Measurements from ENCODE around the gene SGTA.

Gene SGTA

GRCh38 chr19:2809387-2810140 is 26.5 kb upstream of the SGTA start:
- DNase-seq (ENCODE audit: low read depth), result no peak

- DNase-seq (ENCODE audit: low read depth), result no peak
These were observed 25.3 kb upstream of the SGTA start for GRCh38 chr19:2808129-2808941.

DNA sequence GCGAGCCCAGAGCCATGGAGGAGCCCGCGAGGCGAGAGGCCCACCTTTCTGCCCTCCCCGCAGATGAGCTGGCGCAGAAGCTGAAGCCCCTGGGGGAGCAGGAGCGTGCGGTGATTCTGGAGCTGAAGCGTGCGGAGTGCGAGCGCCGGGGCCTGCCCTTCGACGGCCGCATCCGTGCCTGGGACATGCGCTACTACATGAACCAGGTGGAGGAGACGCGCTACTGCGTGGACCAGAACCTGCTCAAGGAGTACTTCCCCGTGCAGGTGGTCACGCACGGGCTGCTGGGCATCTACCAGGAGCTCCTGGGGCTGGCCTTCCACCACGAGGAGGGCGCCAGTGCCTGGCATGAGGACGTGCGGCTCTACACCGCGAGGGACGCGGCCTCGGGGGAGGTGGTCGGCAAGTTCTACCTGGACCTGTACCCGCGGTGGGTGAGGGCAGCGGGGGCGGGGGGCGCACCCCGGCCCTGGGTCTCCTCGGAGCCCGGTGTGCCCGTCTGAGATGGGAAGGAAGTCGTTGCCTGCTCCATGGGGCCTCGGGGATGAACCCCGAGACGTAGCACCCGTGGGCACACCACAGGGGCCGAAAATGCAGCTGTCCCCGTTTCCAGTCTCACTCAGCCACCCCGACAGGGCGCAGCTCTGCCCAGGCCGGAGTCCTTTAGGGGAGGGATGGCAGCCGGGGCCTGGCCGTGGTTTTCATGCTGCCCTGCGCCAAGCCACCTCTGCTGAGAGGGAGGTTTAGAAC is 24.5 kb upstream of the SGTA start:
- no peak for DNase-seq (ENCODE audit: low read depth)

DNA sequence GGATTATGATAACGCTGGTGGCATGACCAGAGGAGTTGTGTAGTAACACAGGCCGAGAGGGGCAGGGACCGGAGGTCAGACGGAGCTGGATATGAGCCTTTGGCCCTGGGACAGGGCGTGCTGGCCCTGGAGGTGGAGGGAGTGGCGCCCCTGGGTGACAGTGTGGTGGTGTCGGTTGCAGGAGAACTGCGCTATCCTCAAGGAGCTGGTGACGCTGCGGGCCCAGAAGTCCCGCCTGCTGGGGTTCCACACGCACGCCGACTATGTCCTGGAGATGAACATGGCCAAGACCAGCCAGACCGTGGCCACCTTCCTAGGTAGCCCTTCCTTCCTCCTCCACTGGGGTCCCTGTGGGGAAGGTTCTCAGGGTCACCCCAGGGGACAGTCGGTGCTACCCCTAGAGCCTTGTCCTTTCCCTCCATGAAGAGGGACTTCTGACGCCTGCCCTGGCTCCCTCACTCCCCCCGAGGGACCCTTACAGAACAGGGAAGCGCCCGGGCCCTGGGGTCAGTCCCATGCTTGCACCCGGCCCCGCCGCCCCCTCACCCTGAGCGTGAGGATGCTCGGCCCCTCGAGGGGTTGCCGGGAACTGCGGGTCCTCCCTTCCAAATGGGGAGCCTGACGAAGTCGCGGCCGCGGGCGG is 23.8 kb upstream of the SGTA start:
- no peak for DNase-seq (ENCODE audit: low read depth)

DNA sequence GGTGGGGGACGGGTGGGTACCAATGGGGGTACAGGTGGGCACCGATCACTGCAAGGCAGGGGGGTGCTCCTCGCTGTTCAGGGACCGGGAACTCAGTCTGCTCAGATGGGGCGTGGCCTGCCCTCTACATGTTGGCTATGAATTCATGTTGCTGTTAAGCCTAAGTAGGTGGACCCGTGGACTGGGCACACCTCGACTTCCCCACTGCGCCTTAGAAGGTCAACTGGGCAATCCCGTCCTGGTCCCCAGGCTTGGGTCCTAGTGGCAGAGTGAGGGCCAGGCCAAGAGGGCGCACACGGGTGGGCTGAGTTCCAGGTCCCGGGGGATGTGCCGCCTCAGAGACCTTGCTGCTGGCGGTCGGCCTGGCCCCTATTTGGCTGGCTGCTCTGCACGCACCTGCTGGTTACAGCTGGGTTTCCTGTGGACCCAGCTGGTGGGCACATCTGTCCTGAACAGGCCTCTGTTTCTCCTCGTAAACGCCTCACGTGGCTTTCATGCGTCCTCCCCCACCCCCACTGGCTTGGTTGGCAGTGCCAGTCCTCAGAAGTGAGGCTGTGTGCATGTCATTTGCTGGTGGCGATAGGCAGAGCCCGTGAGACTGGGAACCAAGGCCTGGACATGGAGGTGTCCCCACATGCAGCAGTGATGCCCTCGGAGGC is 23.0 kb upstream of the SGTA start:
- DNase-seq (ENCODE audit: low read depth), result no peak

DNA sequence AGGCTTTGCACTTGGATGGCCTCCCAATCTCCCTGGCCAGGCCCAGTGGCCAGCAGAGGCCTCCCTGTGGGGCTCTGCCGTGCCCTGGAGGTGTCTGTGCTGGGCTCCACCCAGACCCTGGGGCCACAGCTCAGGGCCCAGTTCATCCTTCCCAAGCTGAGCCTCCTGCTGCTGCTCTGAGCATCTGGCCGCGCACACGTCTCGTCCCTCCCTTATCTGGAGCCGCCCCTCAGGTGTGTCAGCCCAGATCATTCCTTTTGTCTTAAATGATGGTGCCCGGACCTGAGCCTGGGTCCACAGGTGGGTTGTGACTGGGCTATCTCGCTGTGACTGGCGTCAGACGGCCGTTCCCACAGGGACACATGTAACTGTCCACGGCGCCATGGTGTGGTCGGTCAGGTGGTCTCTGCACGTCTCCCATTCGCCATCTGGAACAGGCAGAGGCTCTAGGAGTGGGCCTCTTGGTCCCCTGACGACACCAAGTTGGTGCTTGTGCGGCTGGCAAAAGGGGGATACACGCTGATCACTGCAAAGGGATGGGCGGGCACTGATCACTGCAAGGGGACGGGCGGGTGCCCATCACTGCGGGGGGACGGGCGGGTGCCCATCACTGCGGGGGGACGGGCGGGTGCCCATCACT is 22.3 kb upstream of the SGTA start:
- no peak for DNase-seq (ENCODE audit: low read depth)

DNA sequence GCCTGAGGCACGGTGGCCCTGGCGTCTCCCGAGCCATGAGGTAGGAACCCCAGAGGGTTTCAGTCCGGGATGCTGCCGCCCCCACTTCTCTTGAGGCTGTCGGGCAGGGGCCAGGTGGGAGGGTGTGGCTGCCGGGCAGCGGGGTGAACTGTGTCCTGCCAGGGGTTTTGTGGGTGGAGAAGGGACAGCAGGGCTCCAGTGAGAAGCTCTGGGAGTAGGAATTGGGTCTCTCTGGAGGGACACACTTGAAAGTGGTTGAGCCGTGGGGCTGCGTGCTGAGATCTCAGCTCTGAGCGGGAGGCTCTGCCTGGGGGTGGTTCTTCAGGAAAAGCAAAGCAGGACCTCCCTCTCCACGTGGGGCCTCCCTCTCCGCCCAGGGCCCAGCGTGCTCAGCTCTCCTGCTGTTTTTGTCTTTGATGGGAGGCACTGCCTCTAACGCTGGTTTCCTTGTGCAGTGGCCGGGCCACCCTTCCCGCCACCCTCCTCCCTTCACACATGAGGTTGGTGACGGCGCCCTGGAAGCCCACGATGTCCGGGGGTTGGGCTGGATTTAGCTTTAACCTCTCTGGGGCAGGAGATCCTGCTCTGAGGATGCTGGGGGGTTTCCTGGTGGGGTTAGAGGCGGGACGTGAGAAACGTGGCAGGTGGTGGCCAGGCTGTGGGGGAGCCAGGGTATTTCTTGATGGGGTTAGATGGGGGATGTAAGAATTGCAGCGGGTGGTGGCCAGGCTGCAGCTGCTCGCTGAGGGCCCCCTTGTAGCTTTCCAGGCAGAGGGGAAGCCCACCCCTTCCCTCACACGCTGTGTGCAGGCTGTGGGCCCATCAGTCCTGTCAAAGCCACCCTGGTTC is 21.3 kb upstream of the SGTA start:
- no peak for DNase-seq (ENCODE audit: low read depth)

DNA sequence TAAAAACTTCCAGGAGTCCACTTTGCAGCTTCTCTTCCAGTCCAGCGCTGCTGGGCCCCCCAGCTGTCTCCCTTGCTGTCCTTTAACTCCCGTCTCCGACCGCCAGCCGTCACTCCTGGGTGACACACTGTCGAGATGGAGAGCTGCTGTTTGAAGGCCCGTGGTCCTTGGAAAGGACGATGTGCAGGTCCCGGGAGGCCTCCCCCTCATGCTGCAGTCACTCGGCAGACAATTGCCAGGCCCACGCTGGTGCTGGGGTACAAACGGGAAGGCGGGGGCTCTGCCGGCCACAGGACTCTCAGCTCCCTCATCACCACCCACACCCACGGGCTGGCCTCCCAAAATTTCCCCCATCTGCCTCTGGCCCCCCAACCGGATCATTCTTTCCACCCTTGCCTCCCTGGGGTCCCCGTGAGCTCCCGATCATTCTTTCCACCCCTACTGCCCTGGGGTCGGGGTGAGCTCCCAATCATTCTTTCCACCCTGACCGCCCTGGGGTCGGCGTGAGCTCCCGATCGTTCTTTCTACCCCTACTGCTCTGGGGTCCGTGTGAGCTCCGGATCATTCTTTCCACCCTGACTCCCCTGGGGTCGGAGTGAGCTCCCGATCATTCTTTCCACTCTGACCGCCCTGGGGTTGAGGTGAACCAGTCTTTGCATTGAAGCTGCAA is 20.5 kb upstream of the SGTA start:
- DNase-seq (ENCODE audit: low read depth), result no peak

DNA sequence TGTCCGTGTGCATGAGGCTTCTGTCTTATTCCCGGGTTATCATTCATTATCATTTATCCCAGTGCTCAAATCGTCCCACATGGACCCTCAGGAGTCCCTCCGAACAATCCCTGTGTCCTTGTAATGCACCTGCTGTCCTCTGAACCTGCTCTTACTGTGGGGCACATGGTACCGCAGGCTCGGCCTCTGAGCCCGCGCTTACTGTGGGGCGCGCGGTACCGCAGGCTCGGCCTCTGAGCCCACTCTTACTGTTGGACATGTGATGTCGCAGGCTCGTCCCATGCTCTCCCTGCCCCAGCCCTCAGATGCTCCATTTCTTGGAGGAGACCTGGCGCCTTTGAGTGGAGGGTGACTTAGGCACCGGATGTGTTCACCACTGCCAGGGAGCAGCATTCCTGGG is 19.8 kb upstream of the SGTA start:
- no peak for DNase-seq (ENCODE audit: low read depth)

GRCh38 chr19:2800506-2800905 is 17.4 kb upstream of the SGTA start:
- no peak for DNase-seq (ENCODE audit: low read depth)

GRCh38 chr19:2799273-2800020 is 16.4 kb upstream of the SGTA start:
- DNase-seq (ENCODE audit: low read depth), result no peak

DNA sequence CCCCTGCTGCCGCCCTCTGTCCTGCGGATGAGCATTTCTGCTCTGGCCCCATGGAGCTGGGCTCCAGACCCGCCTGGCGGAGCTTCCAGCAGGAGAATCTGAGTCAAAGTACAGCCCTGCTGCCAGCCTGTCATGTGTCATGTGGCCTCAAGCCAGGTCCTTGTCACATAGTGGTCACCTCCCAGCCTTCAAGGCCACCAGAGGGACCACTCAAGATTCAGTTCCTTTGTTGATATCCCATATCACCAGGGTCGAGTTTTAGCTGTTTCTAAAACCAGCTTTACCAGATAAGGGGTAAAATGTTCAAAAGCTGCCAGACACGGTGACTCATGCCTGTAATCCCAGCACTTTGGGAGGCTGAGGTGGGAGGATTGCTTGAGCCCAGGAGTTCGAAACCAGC is 15.7 kb upstream of the SGTA start:
- DNase-seq (ENCODE audit: low read depth), result no peak

- no peak for DNase-seq (ENCODE audit: low read depth)
These were observed 15.1 kb upstream of the SGTA start for GRCh38 chr19:2798158-2798685.

GRCh38 chr19:2797280-2797679 is 14.2 kb upstream of the SGTA start:
- no peak for DNase-seq (ENCODE audit: low read depth)

GRCh38 chr19:2796659-2797266 is 13.7 kb upstream of the SGTA start:
- no peak for DNase-seq (ENCODE audit: low read depth)

GRCh38 chr19:2795827-2796658 is 13.0 kb upstream of the SGTA start:
- DNase-seq (ENCODE audit: low read depth), result no peak

- no peak for DNase-seq (ENCODE audit: low read depth)
These were observed 10.5 kb upstream of the SGTA start for GRCh38 chr19:2793577-2793976.
